Amniotic epithelial cell (primary cell): ENCODE results near the gene FNDC3B.

Experiments
- DNase-seq: peaks from one replicate; pipeline ENCODE4 v3.0.0-alpha.2; 2010; ENCODE audit warnings: low read depth

FNDC3B gene

GRCh38 chr3:172113710-172114109 lies 74.3 kb downstream of the FNDC3B start:
- no peak for DNase-seq

GRCh38 chr3:172115059-172115458 lies 75.7 kb downstream of the FNDC3B start:
- DNase-seq, result no peak

- no peak for DNase-seq
Observed at GRCh38 chr3:172115787-172116186, 76.4 kb downstream of the FNDC3B start.

GRCh38 chr3:172118019-172118418 lies 78.6 kb downstream of the FNDC3B start:
- DNase-seq, result no peak

- no peak for DNase-seq
Observed at GRCh38 chr3:172119266-172119969, 80.0 kb downstream of the FNDC3B start.

GRCh38 chr3:172120912-172121311 lies 81.5 kb downstream of the FNDC3B start:
- no peak for DNase-seq

- no peak for DNase-seq
Observed at GRCh38 chr3:172121981-172122380, 82.6 kb downstream of the FNDC3B start.

GRCh38 chr3:172124271-172124670 lies 84.9 kb downstream of the FNDC3B start:
- DNase-seq, result no peak

GRCh38 chr3:172125053-172125452 lies 85.7 kb downstream of the FNDC3B start:
- no peak for DNase-seq

- no peak for DNase-seq
Observed at GRCh38 chr3:172125963-172126457, 86.6 kb downstream of the FNDC3B start.

- DNase-seq, result no peak
Observed at GRCh38 chr3:172126741-172127140, 87.4 kb downstream of the FNDC3B start.

GRCh38 chr3:172127141-172127540 lies 87.8 kb downstream of the FNDC3B start:
- DNase-seq, result no peak

- no peak for DNase-seq
Observed at GRCh38 chr3:172127929-172128580, 88.7 kb downstream of the FNDC3B start.

GRCh38 chr3:172128858-172129257 lies 89.5 kb downstream of the FNDC3B start:
- DNase-seq, result no peak

GRCh38 chr3:172129498-172129849 lies 90.1 kb downstream of the FNDC3B start:
- DNase-seq, result no peak

- peak; percentile 100 for DNase-seq
Observed at GRCh38 chr3:172129850-172130716, 90.7 kb downstream of the FNDC3B start.

- no peak for DNase-seq
Observed at GRCh38 chr3:172130717-172131050, 91.3 kb downstream of the FNDC3B start.

- DNase-seq, result no peak
Observed at GRCh38 chr3:172131746-172132145, 92.4 kb downstream of the FNDC3B start.

- DNase-seq, result no peak
Observed at GRCh38 chr3:172132159-172132586, 92.8 kb downstream of the FNDC3B start.

- no peak for DNase-seq
Observed at GRCh38 chr3:172132721-172133311, 93.4 kb downstream of the FNDC3B start.

- no peak for DNase-seq
Observed at GRCh38 chr3:172133838-172134237, 94.5 kb downstream of the FNDC3B start.

- DNase-seq, result no peak
Observed at GRCh38 chr3:172134352-172134751, 95.0 kb downstream of the FNDC3B start.
